Neuronal stem cell (in vitro differentiated cells): ENCODE data around the gene UGT1A4.

Source experiments
- DNase-seq: peaks from one replicate; pipeline ENCODE4 v3.0.0-alpha.2; 2013; ENCODE audit warnings: low spot score
- H2AFZ ChIP-seq: one replicate; pipeline ENCODE4 v1.6.1; 2013; ENCODE audit warnings: mild to moderate bottlenecking, low read length, inconsistent platforms
- H2AK5ac ChIP-seq: 2 replicates; pipeline ENCODE4 v1.6.1; 2013; ENCODE audit warnings: low read depth, mild to moderate bottlenecking, inconsistent platforms, low read length, moderate library complexity, mixed read lengths
- H2BK120ac ChIP-seq: 2 replicates; pipeline ENCODE4 v1.6.1; 2013; ENCODE audit warnings: low read depth, mild to moderate bottlenecking, inconsistent platforms, low read length, moderate library complexity, mixed read lengths
- H2BK12ac ChIP-seq: one replicate; pipeline ENCODE4 v1.6.1; 2013; ENCODE audit warnings: low read length, inconsistent platforms
- H2BK15ac ChIP-seq: 2 replicates; pipeline ENCODE4 v1.6.1; 2013; ENCODE audit warnings: mild to moderate bottlenecking, low read length, inconsistent platforms, mixed read lengths
- H2BK5ac ChIP-seq: one replicate; pipeline ENCODE4 v1.6.1; 2013; ENCODE audit warnings: inconsistent platforms, mild to moderate bottlenecking, low read length, moderate library complexity
- H3K14ac ChIP-seq: one replicate; pipeline ENCODE4 v1.6.1; 2013; ENCODE audit warnings: low read length, inconsistent platforms
- H3K18ac ChIP-seq: 2 replicates; pipeline ENCODE4 v1.6.1; 2013; ENCODE audit warnings: low read length, inconsistent platforms
- H3K23ac ChIP-seq: 2 replicates; pipeline ENCODE4 v1.6.1; 2013; ENCODE audit warnings: low read depth, mild to moderate bottlenecking, mixed read lengths, low read length, inconsistent platforms; ENCODE audit not compliant: poor library complexity
- H3K27ac ChIP-seq: replicated peaks from 3 replicates; pipeline ENCODE4 v1.5.1; 2013; ENCODE audit warnings: low read length, inconsistent platforms
- H3K27me3 ChIP-seq, 3 experiments: 2 replicates each; pipeline ENCODE4 v1.6.1; 2013; ENCODE audit warnings: low read length in 3 of 3, mild to moderate bottlenecking in 2 of 3, inconsistent platforms in 1 of 3, low read depth in 1 of 3, mixed read lengths in 1 of 3, moderate library complexity in 1 of 3; ENCODE audit not compliant: control insufficient read depth in 3 of 3, insufficient read depth in 3 of 3
- H3K36me3 ChIP-seq, 2 donors: replicated peaks in 1 of 2; 2 replicates each; pipeline ENCODE4 v1.6.1; 2013; ENCODE audit warnings: low read length in 2 of 2; ENCODE audit not compliant: control insufficient read depth in 2 of 2, insufficient read depth in 2 of 2
- H3K4ac ChIP-seq: 2 replicates; pipeline ENCODE4 v1.6.1; 2013; ENCODE audit warnings: inconsistent platforms, mild to moderate bottlenecking, low read length, moderate library complexity
- H3K4me1 ChIP-seq, 2 donors: 1 replicate in 1 of 2; 2 replicates in 1 of 2; pipeline ENCODE4 v1.6.1; 2013; ENCODE audit warnings: low read length in 2 of 2, low read depth in 1 of 2; ENCODE audit not compliant: control insufficient read depth in 2 of 2, insufficient read depth in 1 of 2
- H3K4me2 ChIP-seq: one replicate; pipeline ENCODE4 v1.6.1; 2013; ENCODE audit warnings: mild to moderate bottlenecking, low read length, inconsistent platforms; ENCODE audit not compliant: insufficient read depth, poor library complexity, severe bottlenecking
- H3K4me3 ChIP-seq, 2 donors: 2 replicates each; pipeline ENCODE4 v1.5.1; 2013; ENCODE audit warnings: low read length in 2 of 2, mild to moderate bottlenecking in 2 of 2, inconsistent platforms in 1 of 2, moderate library complexity in 1 of 2
- H3K79me1 ChIP-seq: one replicate; pipeline ENCODE4 v1.6.1; 2013; ENCODE audit warnings: low read depth, mild to moderate bottlenecking, inconsistent platforms, low read length, moderate library complexity
- H3K9ac ChIP-seq: one replicate; pipeline ENCODE4 v1.6.1; 2013; ENCODE audit warnings: mild to moderate bottlenecking, low read depth, low read length, inconsistent platforms; ENCODE audit not compliant: poor library complexity
- H3K9me3 ChIP-seq, 2 donors: replicated peaks in 1 of 2; 2 replicates each; pipeline versions ENCODE3 to v1.6.1; 2013; ENCODE audit warnings: low read length in 2 of 2, mild to moderate bottlenecking in 2 of 2, inconsistent platforms in 1 of 2, low read depth in 1 of 2, mixed read lengths in 1 of 2, moderate library complexity in 1 of 2; ENCODE audit not compliant: control insufficient read depth in 2 of 2, insufficient read depth in 1 of 2
- H4K8ac ChIP-seq: one replicate; pipeline ENCODE4 v1.6.1; 2013; ENCODE audit warnings: low read depth, mild to moderate bottlenecking, inconsistent platforms, low read length, moderate library complexity
- H4K91ac ChIP-seq: one replicate; pipeline ENCODE4 v1.6.1; 2013; ENCODE audit warnings: low read length, low read depth, mild to moderate bottlenecking, inconsistent platforms; ENCODE audit not compliant: poor library complexity
- WGBS, 2 donors: extraction: QIAGEN DNeasy Blood & Tissue Kit; methylation state at CpG; one replicate each; pipeline ENCODE4 v1.1.7; 2013; ENCODE audit warnings: missing lambda C conversion rate in 2 of 2, mixed read lengths in 1 of 2; ENCODE audit not compliant: insufficient read length in 2 of 2, insufficient replicate concordance in 1 of 2; ENCODE audit errors: extremely low coverage in 2 of 2; 5-methylcytosine and 5-hydroxymethylcytosine counted together

The UGT1A4 gene

DNA sequence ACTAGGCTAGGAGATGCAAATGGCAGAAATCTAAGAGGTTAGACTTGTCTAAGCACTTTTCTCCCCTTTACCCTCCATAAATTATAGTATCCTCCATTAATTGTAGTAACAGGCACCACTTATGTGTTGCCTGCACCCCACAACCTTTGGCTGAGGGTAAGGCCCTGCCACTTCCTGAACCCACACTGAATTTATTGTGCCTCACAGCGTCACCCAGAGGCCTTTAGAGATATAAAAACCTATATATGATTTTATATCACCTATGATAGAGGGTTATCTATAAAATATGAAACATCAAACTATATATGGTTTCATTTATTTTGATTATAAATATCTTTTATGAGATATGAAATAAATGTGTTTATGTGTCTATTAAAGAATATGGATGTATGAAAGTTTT lies 44.2 kb upstream of the UGT1A4 start:
- Histone ChIP-seq H2AK5ac (no peak overlapping the region), H3K4ac (no peak overlapping the region), H3K23ac (no peak overlapping the region), H3K36me3 (no peaks in the 10 kb centered on the region), H2BK5ac (no peak overlapping the region), H3K18ac (no peak overlapping the region), H3K4me2 (no peak overlapping the region), H3K27me3 (no peaks in the 10 kb centered on the region), H4K8ac (no peak overlapping the region), H3K9ac (no peak overlapping the region), H3K14ac (no peak overlapping the region), H3K4me1 (no peaks in the 10 kb centered on the region), H3K27ac (no peak overlapping the region), H2BK15ac (no peak overlapping the region), H2AFZ (no peak overlapping the region), H4K91ac (no peak overlapping the region), H3K4me3 (no peak overlapping the region), H2BK12ac (no peak overlapping the region), H3K9me3 (no peaks in the 10 kb centered on the region), H3K79me1 (no peaks in the 10 kb centered on the region), H2BK120ac (no peak overlapping the region)
- DNase-seq: no peak
- no CpG with 5 or more reads among the region's 1 CpG for WGBS, 2 donors

DNA sequence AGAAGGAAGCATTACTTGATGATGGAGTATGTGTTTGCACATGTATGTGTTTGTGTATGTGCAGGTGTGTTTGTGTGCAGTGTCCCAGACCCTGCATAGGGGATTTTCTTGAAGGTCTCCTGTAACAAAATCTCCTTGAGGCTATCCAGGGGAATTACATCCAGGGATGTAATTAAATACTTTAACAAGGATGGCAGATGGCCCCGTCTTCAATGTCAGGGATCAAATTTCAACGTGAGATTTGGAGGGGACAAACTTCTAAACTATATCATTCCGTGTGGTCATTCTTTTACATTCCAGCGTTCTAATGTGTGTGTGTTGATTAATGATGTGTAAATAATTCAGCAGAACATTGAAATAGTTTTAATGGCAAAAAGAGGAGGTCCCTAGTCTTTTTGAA lies 43.5 kb upstream of the UGT1A4 start:
- Histone ChIP-seq H3K9ac (no peak overlapping the region), H2AK5ac (no peak overlapping the region), H2BK5ac (no peak overlapping the region), H3K4me1 (no peaks in the 10 kb centered on the region), H3K79me1 (no peaks in the 10 kb centered on the region), H3K14ac (no peak overlapping the region), H3K18ac (no peak overlapping the region), H4K91ac (no peak overlapping the region), H3K4ac (no peak overlapping the region), H3K4me2 (no peak overlapping the region), H3K36me3 (no peaks in the 10 kb centered on the region), H3K23ac (no peak overlapping the region), H2BK120ac (no peak overlapping the region), H3K27ac (no peak overlapping the region), H3K4me3 (no peak overlapping the region), H3K9me3 (no peaks in the 10 kb centered on the region), H2BK15ac (no peak overlapping the region), H4K8ac (no peak overlapping the region), H3K27me3 (no peaks in the 10 kb centered on the region), H2AFZ (no peak overlapping the region), H2BK12ac (no peak overlapping the region)
- no peak for DNase-seq
- WGBS, 2 donors: no CpG with 5 or more reads among the region's 4 CpGs

DNA sequence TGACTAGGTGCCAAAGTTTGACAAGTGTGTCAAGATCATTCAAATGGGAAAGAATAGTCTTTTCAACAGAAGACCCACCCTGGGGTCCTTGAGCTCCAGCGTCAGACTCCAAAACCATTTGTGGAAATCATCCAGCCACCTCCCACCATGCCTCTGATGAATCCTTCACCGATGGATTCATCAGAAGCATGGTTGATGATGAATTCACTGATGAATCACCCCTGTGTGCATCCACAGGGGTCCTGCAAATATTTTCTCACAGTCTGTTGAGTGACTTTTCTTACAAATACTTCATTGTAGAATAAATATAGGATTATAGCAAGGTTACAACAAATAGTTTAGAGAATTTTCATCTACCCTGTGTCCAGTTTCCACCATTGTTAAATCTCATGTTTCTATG lies 42.5 kb upstream of the UGT1A4 start:
- Histone ChIP-seq H2BK5ac (no peak overlapping the region), H3K9ac (no peak overlapping the region), H2BK15ac (no peak overlapping the region), H3K14ac (no peak overlapping the region), H3K4me2 (no peak overlapping the region), H2BK12ac (no peak overlapping the region), H3K27ac (no peak overlapping the region), H3K23ac (no peak overlapping the region), H3K79me1 (no peaks in the 10 kb centered on the region), H3K9me3 (no peaks in the 10 kb centered on the region), H4K8ac (no peak overlapping the region), H2AK5ac (no peak overlapping the region), H3K27me3 (no peaks in the 10 kb centered on the region), H3K4me3 (no peak overlapping the region), H3K4me1 (no peaks in the 10 kb centered on the region), H3K36me3 (no peaks in the 10 kb centered on the region), H3K4ac (no peak overlapping the region), H3K18ac (no peak overlapping the region), H2AFZ (no peak overlapping the region), H4K91ac (no peak overlapping the region), H2BK120ac (no peak overlapping the region)
- no CpG with 5 or more reads among the region's 2 CpGs for WGBS, 2 donors
- DNase-seq: no peak

DNA sequence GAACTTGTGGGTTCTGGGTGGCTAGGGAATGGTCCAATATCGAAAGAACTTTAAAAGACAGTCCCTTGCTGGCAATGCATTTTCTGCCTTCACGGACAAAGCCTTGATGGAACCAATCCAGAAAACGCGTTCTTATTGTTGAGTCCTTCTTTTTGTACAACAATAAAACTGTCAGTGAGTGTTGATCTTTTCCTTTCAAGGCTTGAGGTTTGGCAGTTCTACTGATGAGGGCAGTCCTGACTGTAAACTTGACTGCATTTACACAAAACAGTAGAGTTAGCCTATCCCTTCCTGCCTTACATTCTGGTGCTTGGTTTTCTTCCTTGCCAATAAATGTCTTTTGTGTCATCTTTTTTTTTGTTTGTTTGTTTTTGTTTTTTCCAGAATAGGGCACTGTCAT lies 39.3 kb upstream of the UGT1A4 start:
- Histone ChIP-seq H3K4me2 (no peak overlapping the region), H3K4me1 (no peaks in the 10 kb centered on the region), H3K4ac (no peak overlapping the region), H3K14ac (no peak overlapping the region), H3K79me1 (no peaks in the 10 kb centered on the region), H2AK5ac (no peak overlapping the region), H4K8ac (no peak overlapping the region), H3K9me3 (no peaks in the 10 kb centered on the region), H2AFZ (no peak overlapping the region), H2BK5ac (no peak overlapping the region), H3K18ac (no peak overlapping the region), H3K27ac (no peak overlapping the region), H3K4me3 (no peak overlapping the region), H3K36me3 (no peaks in the 10 kb centered on the region), H3K23ac (no peak overlapping the region), H3K9ac (no peak overlapping the region), H2BK12ac (no peak overlapping the region), H4K91ac (no peak overlapping the region), H2BK15ac (no peak overlapping the region), H2BK120ac (no peak overlapping the region), H3K27me3 (no peaks in the 10 kb centered on the region)
- no CpG with 5 or more reads among the region's 4 CpGs for WGBS, 2 donors
- DNase-seq: no peak
